Transverse colon (tissue), 4 donors: ENCODE data around the gene PKIG. TPM values are rescaled to one million over a fixed set of nuclear protein-coding genes. Genes with fewer than 3 reads are reported as not detected.

Experiments
- DNase-seq: peaks from one replicate; pipeline ENCODE4 v3.0.0-alpha.2; 2019
- H3K27ac ChIP-seq, 4 donors: fragments of 200-600 bp; sonication (generic); 2 replicates each; pipeline ENCODE4 v1.5.1; 2016 to 2018; ENCODE audit warnings: inconsistent platforms in 4 of 4
- H3K27me3 ChIP-seq: fragments of 200-600 bp; sonication (generic); 2 replicates; pipeline ENCODE4 v1.5.1; 2017; ENCODE audit warnings: inconsistent platforms
- H3K36me3 ChIP-seq, 4 donors: fragments of 200-600 bp; sonication (generic); 2 replicates each; pipeline ENCODE4 v1.5.1; 2017 to 2019; ENCODE audit warnings: inconsistent platforms in 4 of 4
- H3K4me1 ChIP-seq, 4 donors: fragments of 200-600 bp; sonication (generic); 2 replicates each; pipeline ENCODE4 v1.5.1; 2017 to 2020; ENCODE audit warnings: inconsistent platforms in 4 of 4
- H3K4me3 ChIP-seq, 4 donors: fragments of 200-600 bp; sonication (generic); 1 replicate in 1 of 4; 2 replicates in 3 of 4; pipeline versions ENCODE4 v1.5.1 to v1.6.1; 2017 to 2019; ENCODE audit warnings: inconsistent platforms in 4 of 4
- H3K9me3 ChIP-seq, 2 donors: fragments of 200-600 bp; sonication (generic); 2 replicates each; pipeline ENCODE4 v1.5.1; 2017 to 2019; ENCODE audit warnings: inconsistent platforms in 2 of 2
- CTCF ChIP-seq, 5 experiments: fragments of 200-600 bp in 3 of 5; fragments of 450-650 bp in 2 of 5; sonication (generic) in 3 of 5; IDR thresholded peaks; 1 replicate in 2 of 5; 2 replicates in 3 of 5; pipeline ENCODE4 v1.5.1; 2016 to 2017; ENCODE audit warnings: antibody characterized with exemption in 5 of 5, inconsistent platforms in 3 of 5, mild to moderate bottlenecking in 2 of 5, moderate library complexity in 1 of 5
- EP300 ChIP-seq: sonication (generic); formaldehyde crosslinking; IDR thresholded peaks from one replicate; pipeline ENCODE4 v1.6.1; 2017; ENCODE audit warnings: antibody characterized with exemption, low read depth
- POLR2A ChIP-seq: fragments of 450-650 bp; IDR thresholded peaks from one replicate; pipeline ENCODE4 v1.6.1; 2016; ENCODE audit warnings: antibody characterized with exemption, mild to moderate bottlenecking, moderate library complexity
- POLR2AphosphoS5 ChIP-seq, 3 donors: sonication (generic); formaldehyde crosslinking; IDR thresholded peaks; one replicate each; pipeline ENCODE4 v1.6.1; 2016; ENCODE audit warnings: antibody characterized with exemption in 3 of 3
- WGBS, 2 donors: methylation state at CpG; one replicate each; pipeline ENCODE4 v1.1.5; 2018; ENCODE audit warnings: low coverage in 1 of 2; 5-methylcytosine and 5-hydroxymethylcytosine counted together
- in situ Hi-C, 4 donors: fragments of 200-750 bp; cut with MboI; loops; one replicate each; pipeline versions ENCODE4 v1.15.0 to v1.15.1; 2017; ENCODE audit warnings: low sequenced_read_pairs in 3 of 4, low pct_ligation_motif_present in 1 of 4, low pct_unique_long_range_greater_than_20kb in 1 of 4
- intact Hi-C: fragments of 100-400 bp; cut with DNase I; formaldehyde crosslinking; loops from one replicate; pipeline ENCODE4 v1.15.1; 2023; ENCODE audit warnings: low total_unique reads
- total RNA-seq, 4 donors: library from RNA; depleted of rRNA; stranded (reverse); fragments of >200 nt; gene quantifications; one replicate each; pipeline ENCODE4 v1.1.0, GENCODE V29; 2016

Gene PKIG
- total RNA-seq, 4 donors from 2014 or later: 40.8 to 106 (median 80.4) TPM

DNA sequence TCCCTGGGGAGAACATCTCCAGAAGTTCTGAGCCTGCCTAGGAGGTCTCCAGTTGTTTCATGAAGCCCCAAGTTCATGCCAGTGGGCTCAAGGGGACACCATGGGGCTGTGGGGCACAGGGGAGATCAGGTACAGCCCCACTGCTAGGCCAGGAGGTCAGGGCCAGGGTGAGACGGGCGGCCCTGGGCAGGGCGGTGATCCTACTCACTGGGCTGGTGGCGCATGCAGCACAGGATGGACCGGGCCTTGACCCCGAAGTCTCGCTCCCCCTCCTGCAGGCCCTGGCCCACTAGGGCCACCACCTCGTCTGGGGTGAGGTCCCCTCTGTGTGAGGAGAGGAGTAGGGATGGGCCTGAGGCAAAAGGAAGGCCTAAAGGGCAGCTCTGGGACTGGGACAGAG is 43.0 kb downstream of the PKIG start:
- in situ Hi-C loops (no loop called here), intact Hi-C loops (no loop called here)
- 89% methylated on average over 2 of the region's 8 CpGs; no CpG with 5 or more reads in 1 of the 2 donors for WGBS, 2 donors
- Histone ChIP-seq H3K4me1 (no peaks in the 10 kb centered on the region), H3K27me3 (no peaks in the 10 kb centered on the region), H3K9me3 (no peaks in the 10 kb centered on the region), H3K27ac (no peak overlapping the region), H3K4me3 (no peak overlapping the region), H3K36me3 (no peaks in the 10 kb centered on the region)
- no peak for TF ChIP-seq EP300
- no peak for TF ChIP-seq CTCF (IDR thresholded peaks at IDR 0.05)
- DNase-seq: no peak

GRCh38 chr20:44626278-44626677 is 43.9 kb downstream of the PKIG start:
- in situ Hi-C loops (no loop called here), intact Hi-C loops (no loop called here)
- Histone ChIP-seq H3K4me1 (no peaks in the 10 kb centered on the region), H3K4me3 (no peak overlapping the region), H3K27ac (no peak overlapping the region), H3K36me3 (no peaks in the 10 kb centered on the region), H3K9me3 (no peaks in the 10 kb centered on the region), H3K27me3 (no peaks in the 10 kb centered on the region)
- WGBS, 2 donors: 90 to 94% methylated on average over 2 to 7 of the region's 7 CpGs
- DNase-seq: no peak
- TF ChIP-seq EP300: no peak
- TF ChIP-seq POLR2A: no peak
- TF ChIP-seq CTCF (IDR thresholded peaks at IDR 0.05): no peak
- no peak for TF ChIP-seq POLR2AphosphoS5 (IDR thresholded peaks at IDR 0.05)

GRCh38 chr20:44627364-44628010 is 45.1 kb downstream of the PKIG start:
- no peaks in the 10 kb centered on the region for H3K9me3 ChIP-seq
- no peak for TF ChIP-seq POLR2A
- no peak for TF ChIP-seq CTCF (IDR thresholded peaks at IDR 0.05)
- no peak for TF ChIP-seq EP300
- TF ChIP-seq POLR2AphosphoS5 (IDR thresholded peaks at IDR 0.05): no peak
- no peak overlapping the region for H3K27ac ChIP-seq
- in situ Hi-C loops (no loop called here), intact Hi-C loops (no loop called here)
- H3K36me3 ChIP-seq: no peaks in the 10 kb centered on the region
- no peaks in the 10 kb centered on the region for H3K27me3 ChIP-seq
- DNase-seq: no peak
- H3K4me3 ChIP-seq: no peak overlapping the region
- no peaks in the 10 kb centered on the region for H3K4me1 ChIP-seq
- 89 to 93% methylated on average over 11 to 13 of the region's 13 CpGs for WGBS, 2 donors

DNA sequence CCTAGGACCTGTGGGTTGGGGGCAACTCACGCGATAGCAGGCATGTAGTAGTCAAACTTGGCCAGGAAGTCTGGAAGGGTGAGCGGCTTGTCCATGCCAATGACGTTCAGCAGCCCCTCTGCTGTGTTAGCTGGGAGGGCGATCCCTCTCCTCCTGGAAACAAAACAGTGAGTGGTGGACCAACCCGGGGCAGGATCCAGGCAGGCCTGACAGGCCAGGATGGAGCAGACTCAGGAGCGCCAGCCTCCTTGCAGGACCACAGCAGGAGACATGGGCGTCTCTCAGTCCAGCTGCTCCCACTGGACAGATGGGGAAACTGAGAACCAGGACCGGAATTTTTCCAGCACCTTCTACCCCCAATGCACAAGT is 46.6 kb downstream of the PKIG start:
- Histone ChIP-seq H3K27ac (no peak overlapping the region), H3K27me3 (no peaks in the 10 kb centered on the region), H3K4me3 (no peak overlapping the region), H3K4me1 (no peaks in the 10 kb centered on the region), H3K9me3 (no peaks in the 10 kb centered on the region), H3K36me3 (no peaks in the 10 kb centered on the region)
- in situ Hi-C loops: no loop called here
- DNase-seq: no peak
- intact Hi-C loops: no loop called here
- WGBS, 2 donors: 93% methylated on average over 9 of the region's 9 CpGs; no CpG with 5 or more reads in 1 of the 2 donors
- TF ChIP-seq CTCF (IDR thresholded peaks at IDR 0.05) (no peak), EP300 (no peak), POLR2AphosphoS5 (IDR thresholded peaks at IDR 0.05) (no peak), POLR2A (no peak)
